Lung (tissue), 12 donors: Measurements from ENCODE around the gene TCEANC2. TPM values are rescaled to one million over a fixed set of nuclear protein-coding genes. Genes with fewer than 3 reads are reported as not detected.

ENCODE experiments used
- ATAC-seq: fragments of 200-7000 bp; cut with Tn5 transposase; one replicate; pipeline ENCODE4 v1.9.1; 2020; ENCODE audit warnings: moderate number of reproducible peaks; ENCODE audit not compliant: insufficient read depth, low FRiP score
- DNase-seq, 3 donors: peaks; one replicate each; pipeline ENCODE4 v3.0.0-alpha.2; 2013 to 2017
- H3K27ac ChIP-seq, 2 donors: one replicate each; pipeline ENCODE4 v1.5.1; 2013; ENCODE audit warnings: mild to moderate bottlenecking in 2 of 2, moderate library complexity in 2 of 2, control low read depth in 1 of 2, inconsistent platforms in 1 of 2, low read depth in 1 of 2, low read length in 1 of 2
- H3K27me3 ChIP-seq, 3 donors: one replicate each; pipeline ENCODE4 v1.5.1; 2013; ENCODE audit warnings: low read length in 2 of 3; ENCODE audit not compliant: control insufficient read depth in 3 of 3, insufficient read depth in 3 of 3
- H3K36me3 ChIP-seq, 4 donors: one replicate each; pipeline ENCODE4 v1.5.1; 2013; ENCODE audit warnings: low read length in 4 of 4, mild to moderate bottlenecking in 1 of 4, moderate library complexity in 1 of 4; ENCODE audit not compliant: control insufficient read depth in 4 of 4, insufficient read depth in 4 of 4
- H3K4me1 ChIP-seq, 5 donors: one replicate each; pipeline ENCODE4 v1.5.1; 2013; ENCODE audit warnings: low read length in 5 of 5, mild to moderate bottlenecking in 2 of 5, moderate library complexity in 1 of 5; ENCODE audit not compliant: control insufficient read depth in 5 of 5, insufficient read depth in 5 of 5
- H3K4me3 ChIP-seq: one replicate; pipeline ENCODE4 v1.5.1; 2013; ENCODE audit warnings: mild to moderate bottlenecking, control low read depth, moderate library complexity
- H3K9ac ChIP-seq, 2 donors: one replicate each; pipeline ENCODE4 v1.5.1; 2013; ENCODE audit warnings: low read length in 2 of 2, control low read depth in 1 of 2; ENCODE audit not compliant: insufficient read depth in 1 of 2
- H3K9me3 ChIP-seq, 4 donors: one replicate each; pipeline ENCODE4 v1.5.1; 2013; ENCODE audit warnings: low read length in 3 of 4, mild to moderate bottlenecking in 1 of 4, moderate library complexity in 1 of 4; ENCODE audit not compliant: control insufficient read depth in 4 of 4, insufficient read depth in 3 of 4
- CTCF ChIP-seq: IDR thresholded peaks from 2 replicates; pipeline ENCODE4 v1.5.1; 2012; ENCODE audit warnings: mild to moderate bottlenecking; ENCODE audit errors: control extremely low read depth, extremely low read depth
- WGBS, 2 donors: extraction: QIAGEN DNeasy Blood & Tissue Kit; methylation state at CpG; one replicate each; pipeline ENCODE4 v1.1.7; 2013; 5-methylcytosine and 5-hydroxymethylcytosine counted together
- polyA plus RNA-seq, 2 donors: library from polyadenylated mRNA; stranded (reverse); fragments of 200-250 nt; gene quantifications; one replicate each; pipeline ENCODE4 v1.2.1, GENCODE V29; 2013
- total RNA-seq, 2 donors: library from RNA; depleted of rRNA in 1 of 2; stranded (reverse); fragments of >200 nt in 1 of 2; gene quantifications; one replicate each; pipeline ENCODE4 v1.2.1, GENCODE V29; 2014 to 2021
- donor health status: control.
- donor health status: control.
- donor health status: Bipolar disorder and iron deficiency.
- donor health status: healthy.
- donor health status: DM: yes; HTN: yes; CAD: no.

TCEANC2 gene
- total and polyA plus RNA-seq, 4 donors: 1.7 to 5.3 (median 3.6) TPM

- DNase-seq (peak in 2 of 3 donors; percentile 31 to 32), ATAC-seq (no peak)
- Histone ChIP-seq H3K27ac (no peak overlapping the region), H3K9me3 (no peaks in the 10 kb centered on the region), H3K4me3 (no peak overlapping the region), H3K4me1 (peaks cover 0 to 10% (median 5%) of the 10 kb centered on the region in 5 donors), H3K27me3 (no peaks in the 10 kb centered on the region), H3K9ac (no peak overlapping the region), H3K36me3 (no peaks in the 10 kb centered on the region)
- WGBS, 2 donors: 77 to 91% methylated on average over 8 of the region's 8 CpGs
- TF ChIP-seq CTCF: no peak
Measured at GRCh38 chr1:54125386-54126070, 72.1 kb downstream of the TCEANC2 start.

GRCh38 chr1:54126271-54126815 is 72.9 kb downstream of the TCEANC2 start:
- Histone ChIP-seq H3K4me3 (no peak overlapping the region), H3K27ac (no peak overlapping the region), H3K36me3 (no peaks in the 10 kb centered on the region), H3K27me3 (no peaks in the 10 kb centered on the region), H3K9ac (no peak overlapping the region), H3K4me1 (peaks cover 0 to 7% (median 4%) of the 10 kb centered on the region in 5 donors), H3K9me3 (no peaks in the 10 kb centered on the region)
- TF ChIP-seq CTCF: no peak
- 94 to 96% methylated on average over 3 of the region's 3 CpGs for WGBS, 2 donors
- ATAC-seq: no peak
- no peak for DNase-seq

GRCh38 chr1:54127594-54128300 is 74.3 kb downstream of the TCEANC2 start:
- Histone ChIP-seq H3K9ac (no peak overlapping the region), H3K9me3 (no peaks in the 10 kb centered on the region), H3K4me1 (peaks cover 0 to 2% (median 0%) of the 10 kb centered on the region in 5 donors), H3K4me3 (no peak overlapping the region), H3K27ac (no peak overlapping the region), H3K27me3 (no peaks in the 10 kb centered on the region), H3K36me3 (no peaks in the 10 kb centered on the region)
- no peak for DNase-seq
- TF ChIP-seq CTCF: no peak
- 71 to 90% methylated on average over 7 of the region's 7 CpGs for WGBS, 2 donors
- no peak for ATAC-seq
